IPS DF 4.7 (cell line): Measurements from ENCODE around the gene NLK.
"Not testable (repeated sequence)": the region's sequence is repeated elsewhere in the genome, so short reads cannot be mapped to it uniquely, and the experiment has no call there.

Experiments used
- DNase-seq: peaks from one replicate; pipeline ENCODE4 v3.0.0-alpha.2; 2013; ENCODE audit warnings: low spot score; ENCODE audit errors: extremely low read depth

NLK gene

DNA sequence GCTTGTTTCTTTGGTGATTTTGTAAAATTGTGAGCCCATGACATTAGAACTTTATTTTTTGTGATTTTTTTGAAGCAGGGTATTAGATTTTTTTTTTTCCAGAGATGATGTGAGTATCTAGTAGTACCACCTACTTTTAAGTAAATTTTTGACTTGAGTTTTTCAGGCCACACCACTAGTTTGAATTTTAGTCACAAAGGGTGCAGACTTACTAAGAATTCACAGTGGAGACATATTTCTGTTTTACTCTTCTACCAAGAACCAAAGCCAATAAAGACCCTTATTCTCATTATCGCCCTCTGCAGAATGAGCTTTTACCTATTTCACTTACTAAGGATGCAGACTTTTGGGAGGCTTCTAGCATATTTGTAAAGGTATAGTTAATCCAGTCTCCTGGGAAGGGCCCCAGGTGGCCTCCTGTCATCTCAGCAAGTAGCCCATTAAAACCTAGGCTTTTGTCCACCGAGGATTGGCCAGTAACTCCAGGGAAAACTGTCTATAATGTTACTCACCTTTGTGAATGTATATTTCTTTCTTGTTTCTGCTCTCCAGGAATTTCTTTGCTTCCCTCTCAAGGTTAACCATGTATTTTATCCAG is 30.6 kb downstream of the NLK start:
- DNase-seq: no peak

- DNase-seq: no peak
Observed at GRCh38 chr17:28074010-28074409, 31.5 kb downstream of the NLK start.

- DNase-seq: no peak
Observed at GRCh38 chr17:28076144-28076543, 33.7 kb downstream of the NLK start.

DNA sequence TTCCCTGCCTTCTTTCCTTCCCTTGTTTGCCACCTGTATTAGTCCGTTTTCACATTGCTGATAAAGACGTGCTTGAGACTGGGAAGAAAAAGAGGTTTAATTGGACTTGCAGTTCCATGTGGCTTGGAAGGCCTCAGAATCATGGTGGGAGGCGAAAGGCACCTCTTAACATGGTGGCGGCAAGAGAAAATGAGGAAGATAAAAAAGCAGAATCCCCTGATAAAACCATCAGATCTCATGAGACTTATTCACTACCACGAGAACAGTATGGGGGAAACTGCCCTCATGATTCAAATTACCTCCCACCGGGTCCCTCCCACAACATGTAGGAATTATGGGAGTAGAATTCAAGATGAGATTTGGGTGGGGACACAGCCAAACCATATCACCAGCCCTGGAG is 34.7 kb downstream of the NLK start:
- not testable (repeated sequence) for DNase-seq

DNA sequence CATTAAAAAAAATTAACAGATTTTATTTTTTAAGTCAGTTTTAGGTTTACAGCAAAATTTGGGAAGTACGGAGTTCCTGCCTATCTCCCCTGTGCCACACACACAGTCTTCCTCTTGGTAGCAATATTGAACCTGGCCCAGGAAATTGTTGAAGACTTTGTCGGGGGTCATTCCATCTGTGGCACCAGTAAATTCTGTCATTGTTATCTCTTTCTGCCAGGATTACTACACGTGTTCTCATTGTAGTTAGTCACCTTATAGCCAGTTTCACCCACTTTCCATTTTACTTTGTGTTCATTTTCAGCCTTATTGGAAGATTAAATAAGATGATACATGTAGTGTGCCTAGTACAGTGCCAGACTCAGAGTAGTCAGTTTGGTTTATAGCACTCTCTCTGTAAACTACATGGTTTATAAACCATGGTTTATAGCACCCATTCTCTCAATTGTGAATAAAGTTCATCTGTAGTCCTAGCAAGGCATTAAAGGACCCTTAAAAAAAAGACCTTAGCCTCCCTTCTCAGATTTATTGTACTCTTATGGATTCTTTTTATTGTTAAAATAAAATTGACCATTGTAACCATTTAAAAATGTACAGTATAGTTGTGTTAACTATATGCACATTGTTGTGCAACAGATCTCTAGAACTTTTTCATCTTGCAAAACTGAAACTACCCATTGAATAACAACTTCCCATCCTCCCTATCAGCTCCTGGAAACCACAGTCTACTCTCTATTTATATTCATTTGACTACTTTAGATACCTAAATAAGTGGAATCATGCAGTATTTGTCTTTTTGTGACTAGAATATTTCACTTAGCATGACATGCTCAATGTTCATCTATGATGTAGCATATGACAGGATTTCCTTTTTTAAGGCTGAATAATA is 36.1 kb downstream of the NLK start:
- no peak for DNase-seq

- DNase-seq: no peak
Observed at GRCh38 chr17:28081467-28081866, 39.0 kb downstream of the NLK start.

GRCh38 chr17:28085766-28086165 is 43.3 kb downstream of the NLK start:
- DNase-seq: no peak

DNA sequence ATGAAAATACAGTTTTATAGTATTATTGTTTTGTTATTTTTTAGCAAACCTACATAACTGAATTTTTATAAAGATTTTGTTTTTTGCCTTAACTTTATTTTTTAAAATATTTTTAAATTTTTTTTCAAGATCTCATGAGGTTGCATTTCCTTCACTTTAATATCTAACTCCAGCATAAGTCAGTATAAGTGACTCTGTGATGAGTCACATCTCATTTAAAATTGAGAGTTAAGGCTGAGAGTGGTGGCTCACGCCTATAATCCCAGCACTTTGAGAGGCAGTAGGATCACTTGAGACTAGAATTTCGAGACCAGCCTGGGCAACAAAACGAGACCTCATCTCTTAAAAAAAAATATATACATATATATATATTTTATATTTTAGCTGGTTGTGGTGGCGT is 44.0 kb downstream of the NLK start:
- no peak for DNase-seq

DNA sequence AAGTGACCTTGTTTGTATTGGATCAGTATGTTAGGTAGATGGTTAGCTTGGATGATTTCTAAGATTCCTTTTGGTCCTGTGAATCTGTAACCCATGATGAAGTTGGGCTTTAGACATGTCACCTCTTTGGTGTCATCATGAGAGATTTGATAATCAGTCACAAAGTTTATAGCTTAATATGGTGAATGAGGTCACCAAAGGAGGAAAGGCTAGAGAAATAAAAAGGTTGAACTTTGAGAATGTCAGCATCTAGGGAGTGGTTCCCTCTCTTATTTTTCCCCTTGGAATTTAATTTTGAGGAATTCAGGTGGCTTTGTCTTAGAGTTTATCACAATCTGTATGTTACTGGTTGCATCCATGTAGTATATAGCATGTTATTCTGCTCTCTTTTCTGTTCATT is 45.3 kb downstream of the NLK start:
- no peak for DNase-seq

- DNase-seq: no peak
Observed at GRCh38 chr17:28090551-28090950, 48.1 kb downstream of the NLK start.

DNA sequence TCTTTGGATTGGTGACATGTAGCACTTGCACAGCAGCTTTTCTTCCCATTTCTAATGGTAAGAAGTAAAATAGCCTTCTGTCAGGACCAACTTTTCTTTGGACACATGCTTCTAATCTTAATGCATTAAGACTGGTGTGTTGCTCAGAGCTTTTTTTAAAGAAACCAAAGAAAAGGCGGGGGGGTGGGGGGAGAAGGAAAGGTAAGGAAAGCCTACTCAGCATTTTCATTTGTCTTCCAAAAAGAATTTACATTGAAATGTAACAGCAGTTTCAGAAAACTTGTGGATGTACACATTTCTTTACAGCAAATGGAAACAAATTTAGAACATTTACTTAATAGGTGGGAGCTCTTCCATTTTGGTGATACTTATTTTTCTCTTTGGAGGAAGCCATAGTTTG is 49.6 kb downstream of the NLK start:
- DNase-seq: no peak

GRCh38 chr17:28093999-28094716 is 51.7 kb downstream of the NLK start:
- no peak for DNase-seq

GRCh38 chr17:28096756-28097155 is 54.3 kb downstream of the NLK start:
- DNase-seq: no peak

DNA sequence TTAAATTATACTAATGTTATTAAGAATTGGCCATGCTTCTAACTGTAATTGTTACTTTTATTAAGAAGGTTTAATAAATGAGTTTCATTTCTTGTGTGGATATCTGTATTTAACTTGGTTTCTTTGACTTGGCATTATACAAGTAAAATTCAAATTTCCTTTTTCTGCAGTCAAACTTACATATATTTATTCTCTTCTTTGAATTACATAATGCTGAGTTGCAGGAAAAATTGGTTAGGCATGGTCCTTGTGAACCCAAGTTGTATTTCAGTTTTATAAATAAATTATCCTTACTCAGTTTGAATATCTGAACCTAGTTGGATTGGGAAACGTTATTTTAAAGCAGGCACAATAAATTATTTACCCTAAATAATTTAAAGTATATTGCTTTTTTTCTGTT is 54.8 kb downstream of the NLK start:
- no peak for DNase-seq

- DNase-seq: no peak
Observed at GRCh38 chr17:28097901-28098300, 55.4 kb downstream of the NLK start.

GRCh38 chr17:28098591-28098990 is 56.1 kb downstream of the NLK start:
- DNase-seq: not testable (repeated sequence)

DNA sequence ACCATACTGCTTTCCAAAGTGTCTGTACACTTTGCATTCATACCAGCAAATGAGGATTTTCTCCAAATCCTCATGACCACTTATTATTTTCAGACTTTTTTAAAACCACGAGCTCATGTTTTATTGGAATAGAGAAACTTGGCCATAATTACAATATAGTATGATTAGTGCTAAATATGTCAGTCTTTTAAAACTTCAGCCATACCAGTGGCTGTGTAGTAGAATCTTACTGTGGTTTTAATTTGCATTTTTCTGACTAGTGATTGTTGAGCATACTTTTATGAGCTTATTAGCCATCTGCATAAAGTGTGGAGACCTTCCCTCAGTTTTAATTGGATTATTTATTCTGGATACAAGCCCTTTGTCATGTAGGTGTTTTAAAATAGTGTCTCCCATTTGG is 57.8 kb downstream of the NLK start:
- DNase-seq: no peak

DNA sequence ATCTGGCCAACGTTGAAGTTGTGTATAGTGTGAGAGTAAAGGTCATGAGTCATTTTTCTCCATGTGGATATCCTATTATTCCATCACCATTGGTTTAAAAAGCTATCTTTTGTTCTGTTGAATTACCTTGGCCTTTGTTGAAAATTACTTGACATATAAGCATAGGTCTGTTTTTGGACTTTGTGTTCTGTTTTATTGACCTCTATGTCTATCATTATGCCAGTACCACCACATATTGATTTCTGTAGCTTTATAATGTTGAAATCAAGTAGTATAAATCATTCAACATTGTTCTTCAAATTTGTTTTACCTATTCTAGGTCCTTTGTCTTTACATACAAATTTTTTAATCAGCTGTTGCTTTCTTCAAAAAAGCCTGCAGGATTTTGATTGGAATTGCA is 58.5 kb downstream of the NLK start:
- DNase-seq: no peak

DNA sequence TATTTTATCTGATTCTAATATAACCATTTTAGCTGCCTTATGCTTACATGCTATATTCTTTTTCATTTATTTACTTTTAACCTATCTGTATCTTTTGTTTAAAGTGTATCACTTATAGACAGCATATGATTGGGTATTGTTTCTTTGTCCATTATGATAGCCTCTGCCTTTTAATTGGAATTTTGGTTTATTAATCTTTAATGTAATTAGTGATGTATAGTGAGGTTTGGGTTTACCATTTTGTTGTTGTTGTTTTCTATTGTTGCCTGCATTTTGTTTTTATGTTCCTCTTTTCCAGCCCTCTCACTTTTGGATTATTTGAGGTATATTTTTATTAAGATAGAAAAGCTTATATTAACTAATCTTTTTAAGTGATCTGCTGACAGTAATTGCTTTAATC is 59.4 kb downstream of the NLK start:
- DNase-seq: no peak

DNA sequence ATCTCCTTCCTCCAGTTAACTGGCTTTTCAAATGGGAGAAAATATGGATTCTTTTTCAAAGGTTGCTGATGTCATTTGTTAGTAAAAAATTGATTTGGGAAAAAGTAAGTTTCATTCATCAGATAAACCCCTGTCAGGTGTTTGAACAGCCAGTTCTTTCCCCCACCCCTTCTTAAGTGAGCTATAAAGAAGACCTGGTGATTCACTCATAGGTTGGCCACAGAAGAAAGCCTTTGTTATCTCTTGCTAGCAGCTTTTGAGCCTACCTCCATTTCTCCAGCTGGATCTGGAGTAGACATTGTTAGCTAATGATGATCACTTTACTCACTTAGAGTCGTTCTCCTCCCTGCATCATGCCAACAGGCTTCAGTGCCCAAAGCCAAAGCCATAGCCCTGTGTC is 63.0 kb downstream of the NLK start:
- DNase-seq: no peak

- no peak for DNase-seq
Observed at GRCh38 chr17:28110184-28110583, 67.7 kb downstream of the NLK start.

GRCh38 chr17:28112181-28112580 is 69.7 kb downstream of the NLK start:
- DNase-seq: no peak
